Thyroid gland (tissue), 4 donors: ENCODE results near the gene PCLAF. TPM values are rescaled to one million over a fixed set of nuclear protein-coding genes. Genes with fewer than 3 reads are reported as not detected.
"Not testable (repeated sequence)": the region's sequence is repeated elsewhere in the genome, so short reads cannot be mapped to it uniquely, and the experiment has no call there.

ENCODE experiments used
- DNase-seq, 2 donors: peaks; one replicate each; pipeline ENCODE4 v3.0.0-alpha.2; 2019
- H3K27ac ChIP-seq, 3 donors: fragments of 200-600 bp; sonication (generic); 1 replicate in 2 of 3; 2 replicates in 1 of 3; pipeline ENCODE4 v1.5.1; 2016 to 2019; ENCODE audit warnings: mild to moderate bottlenecking in 1 of 3, moderate library complexity in 1 of 3
- H3K27me3 ChIP-seq: fragments of 200-600 bp; sonication (generic); one replicate; pipeline ENCODE4 v1.5.1; 2019
- H3K36me3 ChIP-seq, 2 donors: fragments of 200-600 bp; sonication (generic); one replicate each; pipeline ENCODE4 v1.5.1; 2016 to 2019
- H3K4me1 ChIP-seq, 2 donors: fragments of 200-600 bp; sonication (generic); one replicate each; pipeline ENCODE4 v1.5.1; 2017 to 2019
- H3K4me3 ChIP-seq, 3 donors: fragments of 200-600 bp; sonication (generic); replicated peaks in 1 of 3; 1 replicate in 2 of 3; 2 replicates in 1 of 3; pipeline ENCODE4 v1.5.1; 2016; ENCODE audit warnings: mild to moderate bottlenecking in 1 of 3
- H3K9me3 ChIP-seq: fragments of 200-600 bp; sonication (generic); one replicate; pipeline ENCODE4 v1.5.1; 2017
- POLR2A ChIP-seq, 2 donors: fragments of 450-650 bp; IDR thresholded peaks; one replicate each; pipeline ENCODE4 v1.6.1; 2017; ENCODE audit warnings: antibody characterized with exemption in 2 of 2, mild to moderate bottlenecking in 2 of 2, moderate library complexity in 1 of 2
- WGBS, 2 donors: methylation state at CpG; one replicate each; pipeline ENCODE4 v1.1.5; 2017; 5-methylcytosine and 5-hydroxymethylcytosine counted together
- intact Hi-C: fragments of 100-400 bp; cut with DNase I; formaldehyde crosslinking; loops from one replicate; pipeline ENCODE4 v1.15.1; 2023
- total RNA-seq, 4 donors: library from RNA; depleted of rRNA; stranded (reverse); fragments of >200 nt; gene quantifications; one replicate each; pipeline ENCODE4 v1.2.3, GENCODE V29; 2016
- TF ChIP-seq, protein P1 (sequence below), 6 experiments: fragments of 200-600 bp in 3 of 6; fragments of 450-650 bp in 3 of 6; sonication (generic) in 3 of 6; IDR thresholded peaks; one replicate each; pipeline ENCODE4 v1.5.1; 2016 to 2019; ENCODE audit warnings: antibody characterized with exemption in 6 of 6, mild to moderate bottlenecking in 2 of 6, inconsistent platforms in 1 of 6, moderate library complexity in 1 of 6

PCLAF gene
- total RNA-seq, 4 donors from 2014 or later = 3.4 to 8.7 (median 3.5) TPM; not detected in 1

DNA sequence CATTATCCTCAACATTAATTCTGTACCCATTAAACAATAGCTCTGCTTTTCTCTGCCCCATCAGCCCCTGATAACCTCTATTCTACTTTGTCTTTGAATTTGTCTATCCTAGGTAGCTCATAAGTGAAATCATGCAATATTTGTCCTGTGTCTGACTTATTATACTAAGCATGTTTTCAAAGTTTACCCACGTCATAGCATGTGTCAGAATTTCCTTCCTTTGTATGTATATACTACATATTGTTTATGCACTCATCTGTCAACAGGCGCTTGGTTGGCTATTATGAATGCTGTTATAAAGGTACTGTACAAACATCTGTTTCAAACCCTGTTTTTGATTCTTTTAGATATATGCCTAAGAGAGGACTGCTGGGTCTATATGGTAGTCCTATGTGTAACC is 43.5 kb downstream of the PCLAF start:
- WGBS, 2 donors = 95% methylated on average over 2 of the region's 2 CpGs
- Histone ChIP-seq H3K9me3 (no peaks in the 10 kb centered on the region), H3K36me3 (no peaks in the 10 kb centered on the region), H3K4me3 (no peak overlapping the region), H3K27ac (no peak overlapping the region), H3K4me1 (peaks cover 0 to 8% of the 10 kb centered on the region in 2 donors), H3K27me3 (no peaks in the 10 kb centered on the region)
- intact Hi-C loops = no loop called here
- TF ChIP-seq, protein P1, sequence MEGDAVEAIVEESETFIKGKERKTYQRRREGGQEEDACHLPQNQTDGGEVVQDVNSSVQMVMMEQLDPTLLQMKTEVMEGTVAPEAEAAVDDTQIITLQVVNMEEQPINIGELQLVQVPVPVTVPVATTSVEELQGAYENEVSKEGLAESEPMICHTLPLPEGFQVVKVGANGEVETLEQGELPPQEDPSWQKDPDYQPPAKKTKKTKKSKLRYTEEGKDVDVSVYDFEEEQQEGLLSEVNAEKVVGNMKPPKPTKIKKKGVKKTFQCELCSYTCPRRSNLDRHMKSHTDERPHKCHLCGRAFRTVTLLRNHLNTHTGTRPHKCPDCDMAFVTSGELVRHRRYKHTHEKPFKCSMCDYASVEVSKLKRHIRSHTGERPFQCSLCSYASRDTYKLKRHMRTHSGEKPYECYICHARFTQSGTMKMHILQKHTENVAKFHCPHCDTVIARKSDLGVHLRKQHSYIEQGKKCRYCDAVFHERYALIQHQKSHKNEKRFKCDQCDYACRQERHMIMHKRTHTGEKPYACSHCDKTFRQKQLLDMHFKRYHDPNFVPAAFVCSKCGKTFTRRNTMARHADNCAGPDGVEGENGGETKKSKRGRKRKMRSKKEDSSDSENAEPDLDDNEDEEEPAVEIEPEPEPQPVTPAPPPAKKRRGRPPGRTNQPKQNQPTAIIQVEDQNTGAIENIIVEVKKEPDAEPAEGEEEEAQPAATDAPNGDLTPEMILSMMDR (IDR thresholded peaks at IDR 0.05) = no peak
- no peak for TF ChIP-seq POLR2A (IDR thresholded peaks at IDR 0.05)
- no peak for DNase-seq

DNA sequence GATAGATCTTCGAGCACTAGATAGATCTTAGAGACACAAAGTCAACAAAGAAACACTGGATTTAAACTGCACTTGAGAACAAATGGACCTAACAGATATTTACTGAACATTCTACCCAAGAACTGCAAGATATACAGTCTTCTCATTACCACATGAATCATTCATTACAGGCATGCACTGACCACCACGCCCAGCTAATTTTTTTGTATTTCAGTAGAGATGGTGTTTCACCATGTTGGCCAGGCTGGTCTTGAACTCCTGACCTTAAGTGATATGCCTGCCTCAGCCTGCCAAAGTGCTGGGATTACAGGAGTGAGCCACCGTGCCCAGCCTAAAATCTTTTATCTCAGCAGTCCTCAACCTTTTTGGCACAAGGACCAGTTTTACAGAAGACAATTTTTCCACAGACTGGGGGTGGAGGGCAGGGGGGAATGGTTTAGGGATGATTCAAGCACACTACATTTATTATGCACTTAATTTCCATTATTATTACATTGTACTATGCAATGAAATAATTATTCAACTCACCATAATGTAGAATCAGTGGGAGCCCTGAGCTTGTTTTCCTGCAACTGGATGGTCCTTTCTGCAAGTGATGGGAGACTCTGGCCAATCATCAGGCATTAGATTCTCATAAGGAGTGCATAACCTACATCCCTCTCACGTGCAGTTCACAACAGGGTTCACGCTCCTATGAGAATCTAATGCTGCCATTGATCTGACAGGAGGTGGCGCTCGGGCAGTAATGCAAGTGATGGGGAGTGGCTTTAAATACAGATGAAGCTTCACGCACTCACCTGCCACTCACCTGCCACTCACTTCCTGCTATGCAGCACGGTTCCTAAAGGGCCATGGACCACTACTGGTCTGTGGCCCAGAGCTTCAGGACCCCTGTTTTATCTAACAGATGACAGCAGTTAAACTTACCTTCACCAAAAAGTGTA is 47.0 kb downstream of the PCLAF start:
- H3K27ac ChIP-seq = no peak overlapping the region
- no peaks in the 10 kb centered on the region for H3K4me1 ChIP-seq
- 81 to 83% methylated on average over 9 of the region's 9 CpGs for WGBS, 2 donors
- no peaks in the 10 kb centered on the region for H3K9me3 ChIP-seq
- no peak for DNase-seq
- intact Hi-C loops = no loop called here
- no peaks in the 10 kb centered on the region for H3K27me3 ChIP-seq
- H3K4me3 ChIP-seq = no peak overlapping the region
- no peak for TF ChIP-seq POLR2A (IDR thresholded peaks at IDR 0.05)
- TF ChIP-seq, protein P1 (IDR thresholded peaks at IDR 0.05) = no peak
- no peaks in the 10 kb centered on the region for H3K36me3 ChIP-seq

DNA sequence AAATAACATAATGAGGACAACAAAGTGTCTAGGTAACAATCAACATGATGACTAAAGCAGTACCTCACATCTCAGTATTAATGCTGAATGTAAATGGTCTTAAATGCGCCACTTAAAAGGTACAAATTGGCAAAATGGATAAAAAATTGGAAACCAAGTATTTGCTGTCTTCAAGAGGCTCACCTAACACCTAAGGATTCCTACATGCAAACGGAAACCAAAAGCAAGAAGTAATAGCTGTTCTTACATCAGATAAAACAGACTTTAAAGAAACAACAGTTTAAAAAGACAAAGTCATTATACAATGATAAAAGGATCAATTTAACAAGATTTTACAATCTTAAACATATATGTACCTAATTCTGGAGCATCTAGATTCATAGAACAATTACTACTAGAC is 47.7 kb downstream of the PCLAF start:
- no peak for TF ChIP-seq POLR2A (IDR thresholded peaks at IDR 0.05)
- TF ChIP-seq, protein P1 (IDR thresholded peaks at IDR 0.05) = no peak
- H3K4me1 ChIP-seq = no peaks in the 10 kb centered on the region
- intact Hi-C loops = no loop called here
- H3K27ac ChIP-seq = no peak overlapping the region
- 91 to 96% methylated on average over 2 of the region's 2 CpGs for WGBS, 2 donors
- no peak overlapping the region for H3K4me3 ChIP-seq
- no peaks in the 10 kb centered on the region for H3K27me3 ChIP-seq
- no peaks in the 10 kb centered on the region for H3K9me3 ChIP-seq
- H3K36me3 ChIP-seq = no peaks in the 10 kb centered on the region
- no peak for DNase-seq

DNA sequence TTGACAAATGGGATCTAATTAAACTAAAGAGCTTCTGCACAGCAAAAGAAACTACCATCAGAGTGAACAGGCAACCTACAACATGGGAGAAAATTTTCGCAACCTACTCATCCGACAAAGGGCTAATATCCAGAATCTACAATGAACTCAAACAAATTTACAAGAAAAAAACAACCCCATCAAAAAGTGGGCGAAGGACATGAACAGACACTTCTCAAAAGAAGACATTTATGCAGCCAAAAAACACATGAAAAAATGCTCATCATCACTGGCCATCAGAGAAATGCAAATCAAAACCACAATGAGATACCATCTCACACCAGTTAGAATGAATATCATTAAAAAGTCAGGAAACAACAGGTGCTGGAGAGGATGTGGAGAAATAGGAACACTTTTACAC is 49.6 kb downstream of the PCLAF start:
- WGBS, 2 donors = 80 to 100% methylated on average over 2 of the region's 3 CpGs
- H3K27ac ChIP-seq, H3K27me3 ChIP-seq, H3K36me3 ChIP-seq, H3K9me3 ChIP-seq, H3K4me3 ChIP-seq, H3K4me1 ChIP-seq, intact Hi-C loops, DNase-seq: not testable (repeated sequence)

DNA sequence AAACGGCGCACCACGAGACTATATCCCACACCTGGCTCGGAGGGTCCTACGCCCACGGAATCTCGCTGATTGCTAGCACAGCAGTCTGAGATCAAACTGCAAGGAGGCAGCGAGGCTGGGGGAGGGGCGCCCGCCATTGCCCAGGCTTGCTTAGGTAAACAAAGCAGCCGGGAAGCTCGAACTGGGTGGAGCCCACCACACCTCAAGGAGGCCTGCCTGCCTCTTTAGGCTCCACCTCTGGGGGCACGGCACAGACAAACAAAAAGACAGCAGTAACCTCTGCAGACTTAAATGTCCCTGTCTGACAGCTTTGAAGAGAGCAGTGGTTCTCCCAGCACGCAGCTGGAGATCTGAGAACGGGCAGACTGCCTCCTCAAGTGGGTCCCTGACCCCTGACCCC is 54.3 kb downstream of the PCLAF start:
- H3K9me3 ChIP-seq, H3K27ac ChIP-seq, H3K4me3 ChIP-seq, H3K27me3 ChIP-seq, intact Hi-C loops, H3K4me1 ChIP-seq, H3K36me3 ChIP-seq: not testable (repeated sequence)
- WGBS, 2 donors = 28 to 38% methylated on average over 3 to 4 of the region's 15 CpGs
- peak in 1 of 2 donors; percentile 15 for DNase-seq

DNA sequence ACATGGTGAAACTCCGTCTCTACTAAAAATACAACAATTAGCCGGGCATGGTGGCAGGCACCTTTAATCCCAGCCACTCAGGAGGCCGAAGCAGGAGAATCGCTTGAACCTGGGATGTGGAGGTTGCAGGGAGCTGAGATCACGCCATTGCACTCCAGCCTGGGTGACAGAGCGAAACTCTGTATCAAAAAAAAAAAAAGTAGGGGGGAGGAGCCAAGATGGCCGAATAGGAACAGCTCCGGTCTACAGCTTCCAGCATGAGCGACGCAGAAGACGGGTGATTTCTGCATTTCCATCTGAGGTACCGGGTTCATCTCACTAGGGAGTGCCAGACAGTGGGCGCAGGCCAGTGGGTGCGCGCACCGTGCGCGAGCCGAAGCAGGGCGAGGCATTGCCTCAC is 54.8 kb downstream of the PCLAF start:
- H3K4me1 ChIP-seq, H3K27ac ChIP-seq, H3K27me3 ChIP-seq, H3K36me3 ChIP-seq, DNase-seq, intact Hi-C loops, H3K9me3 ChIP-seq, H3K4me3 ChIP-seq: not testable (repeated sequence)
- WGBS, 2 donors = 92 to 97% methylated on average over 12 to 13 of the region's 20 CpGs
